Right lobe of liver (tissue), 4 donors: Measurements from ENCODE around the gene NPIPA5.

Experiments used
- CTCF ChIP-seq, 4 donors: fragments of 200-600 bp in 3 of 4; fragments of 450-650 bp in 1 of 4; IDR thresholded peaks; one replicate each; pipeline versions ENCODE4 v1.5.1 to v1.8.0; 2016 to 2022; ENCODE audit warnings: antibody characterized with exemption in 4 of 4, mild to moderate bottlenecking in 2 of 4
- POLR2A ChIP-seq: fragments of 450-650 bp; IDR thresholded peaks from one replicate; pipeline ENCODE4 v1.6.1; 2017; ENCODE audit warnings: antibody characterized with exemption, mild to moderate bottlenecking
- donor health status: DM: no; HTN: no; CAD: no.
- donor health status: DM: no; HTN: no; CAD: no.
- donor health status: DM: no; HTN: yes; CAD: no.

DNA sequence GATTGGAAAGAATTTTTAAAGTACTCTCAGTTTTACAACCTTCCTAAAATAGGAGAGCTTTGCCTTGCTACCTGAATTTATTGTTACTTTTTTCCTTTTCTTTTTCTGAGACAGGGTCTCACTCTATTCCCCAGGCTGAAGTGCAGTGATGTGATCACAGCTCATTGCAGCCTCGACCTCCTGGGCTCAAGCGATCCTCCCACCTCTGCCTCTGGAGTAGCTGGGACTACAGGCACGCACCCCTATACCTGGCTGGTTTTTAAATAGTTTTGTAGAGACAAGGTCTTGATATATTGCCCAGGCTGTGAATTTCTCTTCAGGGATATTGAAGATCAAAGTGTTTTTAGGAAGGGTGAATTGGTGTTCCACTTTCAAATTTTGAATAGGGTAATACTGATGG, 21.2 kb upstream of the NPIPA5 start:
- TF ChIP-seq POLR2A, result no peak
- no peak for TF ChIP-seq CTCF (IDR thresholded peaks at IDR 0.05)
